ENCODE results near the gene ZNF660.

ZNF660 gene

GRCh38 chr3:44628716-44629115, 44.0 kb downstream of the ZNF660 start:
- no peak for DNase-seq (ENCODE audit: low read depth in 1 of 2, low spot score in 1 of 2)

- DNase-seq (ENCODE audit: low read depth in 1 of 2, low spot score in 1 of 2): no peak
Measured at GRCh38 chr3:44632193-44632592, 47.4 kb downstream of the ZNF660 start.

GRCh38 chr3:44642337-44642736, 57.6 kb downstream of the ZNF660 start:
- no peak for DNase-seq (ENCODE audit: low read depth in 1 of 2, low spot score in 1 of 2)

- DNase-seq (ENCODE audit: low read depth in 1 of 2, low spot score in 1 of 2): no peak
Measured at GRCh38 chr3:44643024-44643423, 58.3 kb downstream of the ZNF660 start.

- no peak for DNase-seq (ENCODE audit: low read depth in 1 of 2, low spot score in 1 of 2)
Measured at GRCh38 chr3:44647771-44648170, 63.0 kb downstream of the ZNF660 start.

GRCh38 chr3:44648564-44649229, 63.9 kb downstream of the ZNF660 start, which contains the start of gene ZNF35:
ZNF35 (plus strand) TSS chr3:44648732; CDS start chr3:44651068, 2,336 bp downstream.
- no peak for DNase-seq (ENCODE audit: low read depth in 1 of 2, low spot score in 1 of 2)
